Smooth muscle cell (in vitro differentiated cells): ENCODE data around the gene NOSTRIN. TPM values are rescaled to one million over a fixed set of nuclear protein-coding genes. Genes with fewer than 3 reads are reported as not detected.

Experiments used
- DNase-seq: peaks from one replicate; lab custom pipeline; 2025; ENCODE audit not compliant: unreplicated experiment; lab: John Stamatoyannopoulos, UW
- H2AFZ ChIP-seq: fragments of 200-600 bp; sonication (generic); 2 replicates; pipeline ENCODE4 v1.6.0; 2016; ENCODE audit warnings: antibody characterized with exemption, low read depth, mild to moderate bottlenecking
- H3F3A ChIP-seq: fragments of 200-600 bp; sonication (generic); 2 replicates; pipeline ENCODE4 v1.6.0; 2017; ENCODE audit warnings: antibody characterized with exemption, low read depth
- H3K27ac ChIP-seq: fragments of 200-600 bp; sonication (generic); 2 replicates; pipeline ENCODE4 v1.5.1; 2016; ENCODE audit warnings: low read depth, mild to moderate bottlenecking
- H3K27me3 ChIP-seq: fragments of 200-600 bp; sonication (generic); 2 replicates; pipeline ENCODE4 v1.6.1; 2016; ENCODE audit warnings: low read depth, mild to moderate bottlenecking
- H3K36me3 ChIP-seq: fragments of 200-600 bp; sonication (generic); 2 replicates; pipeline ENCODE4 v1.5.1; 2016; ENCODE audit warnings: low read depth
- H3K4me1 ChIP-seq: fragments of 200-600 bp; sonication (generic); 2 replicates; pipeline ENCODE4 v1.5.1; 2016; ENCODE audit warnings: low read depth
- H3K4me2 ChIP-seq: fragments of 200-600 bp; sonication (generic); 2 replicates; pipeline ENCODE4 v1.6.0; 2016; ENCODE audit warnings: mild to moderate bottlenecking
- H3K4me3 ChIP-seq: fragments of 200-600 bp; sonication (generic); 2 replicates; pipeline ENCODE4 v1.5.1; 2016; ENCODE audit warnings: mild to moderate bottlenecking
- H3K79me2 ChIP-seq: fragments of 200-600 bp; sonication (generic); 2 replicates; pipeline ENCODE4 v1.6.0; 2016; ENCODE audit warnings: low read depth, mild to moderate bottlenecking
- H3K9ac ChIP-seq: fragments of 200-600 bp; sonication (generic); 2 replicates; pipeline ENCODE4 v1.6.0; 2016; ENCODE audit warnings: low read depth
- H3K9me3 ChIP-seq: fragments of 200-600 bp; sonication (generic); replicated peaks from 2 replicates; pipeline ENCODE4 v1.5.1; 2016; ENCODE audit warnings: low read depth
- H4K20me1 ChIP-seq: fragments of 200-600 bp; sonication (generic); 2 replicates; pipeline ENCODE4 v1.6.0; 2016; ENCODE audit warnings: low read depth
- WGBS: methylation state at CpG from one replicate; pipeline ENCODE4 v1.1.7; 2016; ENCODE audit warnings: low lambda C conversion rate; 5-methylcytosine and 5-hydroxymethylcytosine counted together
- polyA plus RNA-seq: library from polyadenylated mRNA; unstranded; fragments of >200 nt; fragmentation: Nextera tagmentation; extraction: Ambion mirVana; gene quantifications from 2 replicates; pipeline ENCODE4 v1.2.1, GENCODE V29; 2016
- total RNA-seq: library from RNA; depleted of rRNA; stranded (reverse); fragments of >200 nt; gene quantifications from 2 replicates; pipeline ENCODE4 v1.2.3, GENCODE V29; 2014
- TF ChIP-seq, protein P1 (sequence below): fragments of 200-600 bp; sonication (generic); IDR thresholded peaks from 2 replicates; pipeline ENCODE4 v1.5.1; 2017; ENCODE audit warnings: borderline replicate concordance, mild to moderate bottlenecking, antibody characterized with exemption; ENCODE audit not compliant: insufficient read depth, poor library complexity, severe bottlenecking

Gene NOSTRIN
- total and polyA plus RNA-seq, 2 experiments from 2014 or later, result 0.10 TPM; not detected in 1

DNA sequence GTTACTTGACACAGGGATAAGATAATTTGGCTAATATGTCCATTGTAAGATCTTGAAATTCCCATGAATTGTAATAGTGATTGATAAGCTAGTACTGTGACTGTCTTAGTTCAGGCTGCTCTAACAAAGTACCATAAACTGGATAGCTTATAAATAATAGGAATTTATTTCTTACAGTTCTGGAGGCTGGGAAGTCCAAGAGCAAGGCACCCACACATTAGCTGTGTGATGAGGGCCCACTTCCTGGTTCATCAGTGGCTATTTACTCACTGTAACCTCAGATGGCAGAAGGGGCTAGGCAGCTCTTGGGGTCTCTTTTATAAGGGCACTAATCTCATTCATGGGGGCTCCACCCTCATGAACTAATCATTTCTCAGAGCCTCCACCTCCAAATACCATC, 28.5 kb downstream of the NOSTRIN start:
- Histone ChIP-seq H3K36me3 (no peaks in the 10 kb centered on the region), H2AFZ (no peak overlapping the region), H3K27ac (no peak overlapping the region), H3K27me3 (no peaks in the 10 kb centered on the region), H3K79me2 (no peaks in the 10 kb centered on the region), H3K9ac (no peak overlapping the region), H3K4me3 (no peak overlapping the region), H4K20me1 (no peaks in the 10 kb centered on the region), H3F3A (no peaks in the 10 kb centered on the region), H3K4me2 (no peak overlapping the region), H3K9me3 (no peaks in the 10 kb centered on the region), H3K4me1 (no peaks in the 10 kb centered on the region)
- no peak for DNase-seq
- TF ChIP-seq, protein P1, sequence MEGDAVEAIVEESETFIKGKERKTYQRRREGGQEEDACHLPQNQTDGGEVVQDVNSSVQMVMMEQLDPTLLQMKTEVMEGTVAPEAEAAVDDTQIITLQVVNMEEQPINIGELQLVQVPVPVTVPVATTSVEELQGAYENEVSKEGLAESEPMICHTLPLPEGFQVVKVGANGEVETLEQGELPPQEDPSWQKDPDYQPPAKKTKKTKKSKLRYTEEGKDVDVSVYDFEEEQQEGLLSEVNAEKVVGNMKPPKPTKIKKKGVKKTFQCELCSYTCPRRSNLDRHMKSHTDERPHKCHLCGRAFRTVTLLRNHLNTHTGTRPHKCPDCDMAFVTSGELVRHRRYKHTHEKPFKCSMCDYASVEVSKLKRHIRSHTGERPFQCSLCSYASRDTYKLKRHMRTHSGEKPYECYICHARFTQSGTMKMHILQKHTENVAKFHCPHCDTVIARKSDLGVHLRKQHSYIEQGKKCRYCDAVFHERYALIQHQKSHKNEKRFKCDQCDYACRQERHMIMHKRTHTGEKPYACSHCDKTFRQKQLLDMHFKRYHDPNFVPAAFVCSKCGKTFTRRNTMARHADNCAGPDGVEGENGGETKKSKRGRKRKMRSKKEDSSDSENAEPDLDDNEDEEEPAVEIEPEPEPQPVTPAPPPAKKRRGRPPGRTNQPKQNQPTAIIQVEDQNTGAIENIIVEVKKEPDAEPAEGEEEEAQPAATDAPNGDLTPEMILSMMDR, result no peak

- no peaks in the 10 kb centered on the region for H4K20me1 ChIP-seq
- no peak overlapping the region for H3K4me2 ChIP-seq
- no peak for DNase-seq
- H3K79me2 ChIP-seq, result no peaks in the 10 kb centered on the region
- no peak overlapping the region for H3K27ac ChIP-seq
- H3K4me1 ChIP-seq, result no peaks in the 10 kb centered on the region
- no peak overlapping the region for H2AFZ ChIP-seq
- no peaks in the 10 kb centered on the region for H3K9me3 ChIP-seq
- no peaks in the 10 kb centered on the region for H3K36me3 ChIP-seq
- H3K9ac ChIP-seq, result no peak overlapping the region
- H3K4me3 ChIP-seq, result no peak overlapping the region
- H3F3A ChIP-seq, result no peaks in the 10 kb centered on the region
- TF ChIP-seq, protein P1, result no peak
- H3K27me3 ChIP-seq, result no peaks in the 10 kb centered on the region
Observed at GRCh38 chr2:168831662-168832061, 29.2 kb downstream of the NOSTRIN start.

DNA sequence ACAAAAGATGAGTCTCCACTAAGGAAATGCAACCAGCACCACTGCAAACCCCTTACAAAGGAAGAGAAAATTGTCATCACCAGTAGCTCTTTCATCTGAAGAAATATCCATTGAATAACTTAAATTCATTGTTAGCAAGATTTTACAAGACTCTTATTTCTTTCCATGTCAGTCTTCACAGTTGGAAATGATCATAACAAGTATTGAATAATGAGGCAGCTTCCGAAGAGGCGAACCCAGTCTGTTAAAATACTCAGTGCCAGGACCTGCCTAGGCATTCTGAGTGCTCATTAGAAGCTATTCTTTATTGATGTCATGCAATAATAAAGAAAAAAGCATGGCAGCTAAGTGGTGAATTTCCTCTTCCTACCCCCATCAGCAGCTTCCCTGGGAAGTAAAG, 33.5 kb downstream of the NOSTRIN start:
- 98% methylated on average over 2 of the region's 2 CpGs for WGBS

GRCh38 chr2:168841445-168841844, 39.0 kb downstream of the NOSTRIN start:
- H3K27ac ChIP-seq, result no peak overlapping the region
- H3K4me1 ChIP-seq, result no peaks in the 10 kb centered on the region
- DNase-seq, result no peak
- no peaks in the 10 kb centered on the region for H3K79me2 ChIP-seq
- 93% methylated on average over 2 of the region's 2 CpGs for WGBS
- no peaks in the 10 kb centered on the region for H3K9me3 ChIP-seq
- H3K9ac ChIP-seq, result no peak overlapping the region
- H3K27me3 ChIP-seq, result no peaks in the 10 kb centered on the region
- H2AFZ ChIP-seq, result no peak overlapping the region
- H3F3A ChIP-seq, result no peaks in the 10 kb centered on the region
- no peaks in the 10 kb centered on the region for H3K36me3 ChIP-seq
- no peak overlapping the region for H3K4me2 ChIP-seq
- H4K20me1 ChIP-seq, result no peaks in the 10 kb centered on the region
- TF ChIP-seq, protein P1, result no peak
- no peak overlapping the region for H3K4me3 ChIP-seq

More for the DNA sequence above, 33.5 kb downstream of the NOSTRIN start:
- Histone ChIP-seq H3K9me3 (no peaks in the 10 kb centered on the region), H3K36me3 (no peaks in the 10 kb centered on the region), H2AFZ (no peak overlapping the region), H3K9ac (no peak overlapping the region), H3K27ac (no peak overlapping the region), H3K4me3 (no peak overlapping the region), H4K20me1 (no peaks in the 10 kb centered on the region), H3K79me2 (no peaks in the 10 kb centered on the region), H3K4me1 (no peaks in the 10 kb centered on the region), H3F3A (no peaks in the 10 kb centered on the region), H3K4me2 (no peak overlapping the region), H3K27me3 (no peaks in the 10 kb centered on the region)
- no peak for DNase-seq
- TF ChIP-seq, protein P1, result no peak
